Measurements from ENCODE around the gene ZNF511.

DNA sequence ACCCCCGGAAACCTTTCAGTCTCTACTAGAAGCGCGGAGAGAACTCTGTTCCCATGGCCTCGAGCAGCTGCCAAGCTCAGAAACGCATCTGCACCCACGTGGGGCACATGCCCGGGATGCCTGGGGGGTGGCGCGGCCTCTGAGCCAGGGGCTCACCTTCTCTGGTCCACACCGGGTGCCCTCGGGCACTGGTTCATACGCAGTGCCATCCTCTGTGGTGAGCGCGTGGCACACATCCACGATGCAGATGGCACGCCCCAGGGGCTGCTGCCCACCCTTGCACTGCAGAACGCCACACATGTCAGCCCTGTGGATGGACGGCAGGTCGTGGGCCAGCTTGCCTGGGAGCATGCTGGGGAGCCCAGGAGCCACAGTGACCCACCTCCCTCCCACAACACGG, 38.5 kb upstream of the ZNF511 start:
- TF ChIP-seq GATA2 (IDR thresholded peaks at IDR 0.05; ENCODE audit: low read depth, low read length) (no peak), GATA3 (IDR thresholded peaks at IDR 0.05; ENCODE audit: low read depth, low read length) (no peak)

Data from SH-SY5Y (cell line).